Measurements from ENCODE around the gene RMI2. TPM values are rescaled to one million over a fixed set of nuclear protein-coding genes. Genes with fewer than 3 reads are reported as not detected.

Gene RMI2
- total and polyA plus RNA-seq, 4 donors = 0.28 to 8.5 (median 0.83) TPM

GRCh38 chr16:11297492-11298142 is 47.6 kb upstream of the RMI2 start:
- peak overlapping the region in 1 of 3 donors; percentile 4 for H3K4me3 ChIP-seq (ENCODE audit: low read depth in 1 of 3, low read length in 3 of 3)
- no peaks in the 10 kb centered on the region for H3K9me3 ChIP-seq (ENCODE audit: control insufficient read depth in 4 of 4, low read length in 3 of 4)
- DNase-seq (ENCODE audit: low spot score) = no peak
- no peaks in the 10 kb centered on the region for H3K36me3 ChIP-seq (ENCODE audit: control insufficient read depth in 4 of 4, insufficient read depth in 3 of 4, low read depth in 1 of 4, low read length in 3 of 4)
- no peak overlapping the region for H3K27ac ChIP-seq (ENCODE audit: low read depth in 1 of 2, low read length in 2 of 2)
- H3K4me1 ChIP-seq (ENCODE audit: control insufficient read depth in 4 of 4, insufficient read depth in 4 of 4, low read length in 3 of 4) = peaks cover 6 to 17% (median 11%) of the 10 kb centered on the region in 4 donors
- H3K9ac ChIP-seq (ENCODE audit: low read depth in 1 of 2, low read length in 2 of 2) = no peak overlapping the region
- TF ChIP-seq CTCF (IDR thresholded peaks at IDR 0.05; ENCODE audit: low read depth, low read length, missing input control) (no peak), YY1 (IDR thresholded peaks at IDR 0.05) (no peak), HNF4G (IDR thresholded peaks at IDR 0.05) (no peak), FOXA2 (IDR thresholded peaks at IDR 0.05) (no peak), TAF1 (conservative IDR thresholded peaks at IDR 0.05) (no peak), JUND (IDR thresholded peaks at IDR 0.05) (no peak), NR2F2 (IDR thresholded peaks at IDR 0.05) (no peak), SP1 (IDR thresholded peaks at IDR 0.05) (peak; percentile 30), HNF4A (conservative IDR thresholded peaks at IDR 0.05) (no peak), RXRA (IDR thresholded peaks at IDR 0.05) (peak in 1 of 2 donors; percentile 12), FOXA1 (IDR thresholded peaks at IDR 0.05) (no peak), EGR1 (IDR thresholded peaks at IDR 0.05; ENCODE audit: low read depth in 2 of 2) (no peak), GABPA (IDR thresholded peaks at IDR 0.05 in 1 of 2, conservative IDR thresholded peaks at IDR 0.05 in 1 of 2) (no peak), RAD21 (IDR thresholded peaks at IDR 0.05) (peak; percentile 15 to 46)
- TF ChIP-seq, protein P1, sequence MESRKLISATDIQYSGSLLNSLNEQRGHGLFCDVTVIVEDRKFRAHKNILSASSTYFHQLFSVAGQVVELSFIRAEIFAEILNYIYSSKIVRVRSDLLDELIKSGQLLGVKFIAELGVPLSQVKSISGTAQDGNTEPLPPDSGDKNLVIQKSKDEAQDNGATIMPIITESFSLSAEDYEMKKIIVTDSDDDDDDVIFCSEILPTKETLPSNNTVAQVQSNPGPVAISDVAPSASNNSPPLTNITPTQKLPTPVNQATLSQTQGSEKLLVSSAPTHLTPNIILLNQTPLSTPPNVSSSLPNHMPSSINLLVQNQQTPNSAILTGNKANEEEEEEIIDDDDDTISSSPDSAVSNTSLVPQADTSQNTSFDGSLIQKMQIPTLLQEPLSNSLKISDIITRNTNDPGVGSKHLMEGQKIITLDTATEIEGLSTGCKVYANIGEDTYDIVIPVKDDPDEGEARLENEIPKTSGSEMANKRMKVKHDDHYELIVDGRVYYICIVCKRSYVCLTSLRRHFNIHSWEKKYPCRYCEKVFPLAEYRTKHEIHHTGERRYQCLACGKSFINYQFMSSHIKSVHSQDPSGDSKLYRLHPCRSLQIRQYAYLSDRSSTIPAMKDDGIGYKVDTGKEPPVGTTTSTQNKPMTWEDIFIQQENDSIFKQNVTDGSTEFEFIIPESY (IDR thresholded peaks at IDR 0.05) = no peak
- TF ChIP-seq, protein P2, sequence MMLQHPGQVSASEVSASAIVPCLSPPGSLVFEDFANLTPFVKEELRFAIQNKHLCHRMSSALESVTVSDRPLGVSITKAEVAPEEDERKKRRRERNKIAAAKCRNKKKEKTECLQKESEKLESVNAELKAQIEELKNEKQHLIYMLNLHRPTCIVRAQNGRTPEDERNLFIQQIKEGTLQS (IDR thresholded peaks at IDR 0.05) = no peak
- TF ChIP-seq, protein P3, sequence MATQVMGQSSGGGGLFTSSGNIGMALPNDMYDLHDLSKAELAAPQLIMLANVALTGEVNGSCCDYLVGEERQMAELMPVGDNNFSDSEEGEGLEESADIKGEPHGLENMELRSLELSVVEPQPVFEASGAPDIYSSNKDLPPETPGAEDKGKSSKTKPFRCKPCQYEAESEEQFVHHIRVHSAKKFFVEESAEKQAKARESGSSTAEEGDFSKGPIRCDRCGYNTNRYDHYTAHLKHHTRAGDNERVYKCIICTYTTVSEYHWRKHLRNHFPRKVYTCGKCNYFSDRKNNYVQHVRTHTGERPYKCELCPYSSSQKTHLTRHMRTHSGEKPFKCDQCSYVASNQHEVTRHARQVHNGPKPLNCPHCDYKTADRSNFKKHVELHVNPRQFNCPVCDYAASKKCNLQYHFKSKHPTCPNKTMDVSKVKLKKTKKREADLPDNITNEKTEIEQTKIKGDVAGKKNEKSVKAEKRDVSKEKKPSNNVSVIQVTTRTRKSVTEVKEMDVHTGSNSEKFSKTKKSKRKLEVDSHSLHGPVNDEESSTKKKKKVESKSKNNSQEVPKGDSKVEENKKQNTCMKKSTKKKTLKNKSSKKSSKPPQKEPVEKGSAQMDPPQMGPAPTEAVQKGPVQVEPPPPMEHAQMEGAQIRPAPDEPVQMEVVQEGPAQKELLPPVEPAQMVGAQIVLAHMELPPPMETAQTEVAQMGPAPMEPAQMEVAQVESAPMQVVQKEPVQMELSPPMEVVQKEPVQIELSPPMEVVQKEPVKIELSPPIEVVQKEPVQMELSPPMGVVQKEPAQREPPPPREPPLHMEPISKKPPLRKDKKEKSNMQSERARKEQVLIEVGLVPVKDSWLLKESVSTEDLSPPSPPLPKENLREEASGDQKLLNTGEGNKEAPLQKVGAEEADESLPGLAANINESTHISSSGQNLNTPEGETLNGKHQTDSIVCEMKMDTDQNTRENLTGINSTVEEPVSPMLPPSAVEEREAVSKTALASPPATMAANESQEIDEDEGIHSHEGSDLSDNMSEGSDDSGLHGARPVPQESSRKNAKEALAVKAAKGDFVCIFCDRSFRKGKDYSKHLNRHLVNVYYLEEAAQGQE (IDR thresholded peaks at IDR 0.05) = no peak
- TF ChIP-seq, protein P4, sequence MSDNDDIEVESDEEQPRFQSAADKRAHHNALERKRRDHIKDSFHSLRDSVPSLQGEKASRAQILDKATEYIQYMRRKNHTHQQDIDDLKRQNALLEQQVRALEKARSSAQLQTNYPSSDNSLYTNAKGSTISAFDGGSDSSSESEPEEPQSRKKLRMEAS (IDR thresholded peaks at IDR 0.05) = no peak
- 20% methylated on average over 19 of the region's 19 CpGs for WGBS
- H3K27me3 ChIP-seq (ENCODE audit: control insufficient read depth in 4 of 4, insufficient read depth in 4 of 4, low read length in 3 of 4) = no peaks in the 10 kb centered on the region

Measured in liver (tissue), 9 donors.